ENCODE data around the gene PEAR1. TPM values are rescaled to one million over a fixed set of nuclear protein-coding genes. Genes with fewer than 3 reads are reported as not detected.

The PEAR1 gene
- total RNA-seq, 1 donor from 2014 or later, result 17.9 TPM

- Histone ChIP-seq H3K27me3 (no peaks in the 10 kb centered on the region), H3K27ac (no peak overlapping the region), H3K4me1 (no peaks in the 10 kb centered on the region), H3K9me3 (no peaks in the 10 kb centered on the region), H3K4me3 (no peak overlapping the region), H3K36me3 (peaks cover 99% of the 10 kb centered on the region)
- intact Hi-C loops (cut with DNase I), result no loop called here
- no peak for ATAC-seq
- TF ChIP-seq, protein P1, sequence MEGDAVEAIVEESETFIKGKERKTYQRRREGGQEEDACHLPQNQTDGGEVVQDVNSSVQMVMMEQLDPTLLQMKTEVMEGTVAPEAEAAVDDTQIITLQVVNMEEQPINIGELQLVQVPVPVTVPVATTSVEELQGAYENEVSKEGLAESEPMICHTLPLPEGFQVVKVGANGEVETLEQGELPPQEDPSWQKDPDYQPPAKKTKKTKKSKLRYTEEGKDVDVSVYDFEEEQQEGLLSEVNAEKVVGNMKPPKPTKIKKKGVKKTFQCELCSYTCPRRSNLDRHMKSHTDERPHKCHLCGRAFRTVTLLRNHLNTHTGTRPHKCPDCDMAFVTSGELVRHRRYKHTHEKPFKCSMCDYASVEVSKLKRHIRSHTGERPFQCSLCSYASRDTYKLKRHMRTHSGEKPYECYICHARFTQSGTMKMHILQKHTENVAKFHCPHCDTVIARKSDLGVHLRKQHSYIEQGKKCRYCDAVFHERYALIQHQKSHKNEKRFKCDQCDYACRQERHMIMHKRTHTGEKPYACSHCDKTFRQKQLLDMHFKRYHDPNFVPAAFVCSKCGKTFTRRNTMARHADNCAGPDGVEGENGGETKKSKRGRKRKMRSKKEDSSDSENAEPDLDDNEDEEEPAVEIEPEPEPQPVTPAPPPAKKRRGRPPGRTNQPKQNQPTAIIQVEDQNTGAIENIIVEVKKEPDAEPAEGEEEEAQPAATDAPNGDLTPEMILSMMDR (IDR thresholded peaks at IDR 0.05), result no peak
- DNase-seq, result no peak
These were observed 54.5 kb downstream of the PEAR1 start for GRCh38 chr1:156947818-156948525.

GRCh38 chr1:156948708-156949107 is 55.2 kb downstream of the PEAR1 start:
- Histone ChIP-seq H3K4me1 (no peaks in the 10 kb centered on the region), H3K4me3 (no peak overlapping the region), H3K27me3 (no peaks in the 10 kb centered on the region), H3K9me3 (no peaks in the 10 kb centered on the region), H3K36me3 (peaks cover 97% of the 10 kb centered on the region), H3K27ac (no peak overlapping the region)
- intact Hi-C loops (cut with DNase I), result no loop called here
- no peak for ATAC-seq
- DNase-seq, result no peak
- TF ChIP-seq, protein P1 (IDR thresholded peaks at IDR 0.05), result no peak

- intact Hi-C loops (cut with DNase I), result no loop called here
- DNase-seq (no peak), ATAC-seq (no peak)
- no peak overlapping the region for H3K4me3 ChIP-seq
- H3K27ac ChIP-seq, result no peak overlapping the region
- H3K36me3 ChIP-seq, result peaks cover 93% of the 10 kb centered on the region
- H3K27me3 ChIP-seq, result no peaks in the 10 kb centered on the region
- TF ChIP-seq, protein P1 (IDR thresholded peaks at IDR 0.05), result no peak
- H3K9me3 ChIP-seq, result no peaks in the 10 kb centered on the region
- no peaks in the 10 kb centered on the region for H3K4me1 ChIP-seq
These were observed 55.6 kb downstream of the PEAR1 start for GRCh38 chr1:156949127-156949526.

GRCh38 chr1:156951371-156951770 is 57.9 kb downstream of the PEAR1 start:
- DNase-seq, result no peak
- ATAC-seq, result no peak
- H3K27me3 ChIP-seq, result no peaks in the 10 kb centered on the region
- no peaks in the 10 kb centered on the region for H3K4me1 ChIP-seq
- TF ChIP-seq, protein P1 (IDR thresholded peaks at IDR 0.05), result no peak
- intact Hi-C loops (cut with DNase I), result no loop called here
- H3K27ac ChIP-seq, result no peak overlapping the region
- H3K4me3 ChIP-seq, result no peak overlapping the region
- H3K36me3 ChIP-seq, result peaks cover 91% of the 10 kb centered on the region
- no peaks in the 10 kb centered on the region for H3K9me3 ChIP-seq

DNA sequence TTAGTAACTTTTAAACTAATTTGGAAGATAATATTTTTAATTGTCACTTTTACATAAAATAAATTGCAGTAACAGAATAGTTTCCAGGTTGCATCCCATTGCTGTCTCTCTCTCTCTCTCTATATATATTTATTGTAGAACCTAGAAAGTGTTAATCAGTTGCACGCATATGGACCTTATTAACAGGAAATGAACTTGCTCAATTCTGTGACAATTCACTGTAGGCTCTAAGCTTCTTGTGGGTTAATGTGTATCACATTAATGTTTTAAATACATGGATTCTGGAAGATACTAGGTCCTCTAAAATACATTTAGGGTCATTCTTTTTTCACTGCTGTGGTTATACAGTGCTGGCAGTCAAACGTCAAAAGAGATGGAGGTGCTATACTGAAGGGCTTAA is 60.1 kb downstream of the PEAR1 start:
- intact Hi-C loops (cut with DNase I), result no loop called here

More for the DNA sequence above, 60.1 kb downstream of the PEAR1 start:
- ATAC-seq, result no peak
- Histone ChIP-seq H3K4me3 (no peak overlapping the region), H3K9me3 (no peaks in the 10 kb centered on the region), H3K27me3 (no peaks in the 10 kb centered on the region), H3K4me1 (no peaks in the 10 kb centered on the region), H3K36me3 (peaks cover 89% of the 10 kb centered on the region), H3K27ac (no peak overlapping the region)
- TF ChIP-seq, protein P1 (IDR thresholded peaks at IDR 0.05), result no peak
- no peak for DNase-seq

All from upper lobe of right lung (tissue), 1 donor.